HEK293 (cell line): ENCODE results near the gene TDRD5.
"Not testable (repeated sequence)": the region's sequence is repeated elsewhere in the genome, so short reads cannot be mapped to it uniquely, and the experiment has no call there.

Source experiments
- CTCF ChIA-PET: fragments of 350-600 bp; formaldehyde crosslinking; extraction: SDS; loops from one replicate; lab custom pipeline; 2021; ENCODE audit warnings: antibody characterized with exemption; lab: Yijun Ruan, JAX
- POLR2A ChIA-PET: fragments of 300-600 bp; formaldehyde crosslinking; extraction: SDS; loops from one replicate; lab custom pipeline; 2020; ENCODE audit warnings: antibody characterized with exemption, inconsistent platforms; lab: Yijun Ruan, JAX
- H3K27ac ChIP-seq: fragments of 200-500 bp; sonication (Bioruptor generic); 2 replicates; pipeline ENCODE4 v1.5.1; 2014; ENCODE audit warnings: low read depth, low read length, control low read depth, inconsistent platforms; ENCODE audit errors: extremely low read depth
- H3K36me3 ChIP-seq, 2 experiments: fragments of 200-500 bp in 1 of 2; sonication (Bioruptor generic) in 1 of 2; 1 replicate in 1 of 2; 2 replicates in 1 of 2; pipeline ENCODE4 v1.5.1; 2014 to 2017; ENCODE audit warnings: inconsistent platforms in 2 of 2, low read length in 2 of 2; ENCODE audit not compliant: control insufficient read depth in 2 of 2, insufficient read depth in 1 of 2
- H3K4me1 ChIP-seq: fragments of 200-500 bp; sonication (Bioruptor generic); 2 replicates; pipeline ENCODE4 v1.5.1; 2014; ENCODE audit warnings: mild to moderate bottlenecking, low read length, inconsistent platforms; ENCODE audit not compliant: control insufficient read depth, insufficient read depth
- H3K4me3 ChIP-seq: 2 replicates; pipeline ENCODE4 v1.5.1; 2011; ENCODE audit warnings: low read depth, mild to moderate bottlenecking, control low read depth, low read length, moderate library complexity
- H3K9me3 ChIP-seq: fragments of 200-500 bp; sonication (Bioruptor generic); 2 replicates; pipeline ENCODE4 v1.5.1; 2014; ENCODE audit warnings: low read depth, low read length, inconsistent platforms; ENCODE audit not compliant: control insufficient read depth, insufficient read depth
- HOXD13 ChIP-seq: sonication (generic); formaldehyde crosslinking; IDR thresholded peaks from 2 replicates; pipeline ENCODE4 v1.8.0; 2022; ENCODE audit warnings: missing genetic modification reagents, borderline replicate concordance
- SCRT2 ChIP-seq: fragments of 450-650 bp; formaldehyde crosslinking; IDR thresholded peaks from 2 replicates; pipeline ENCODE4 v1.5.1; 2016; ENCODE audit warnings: missing biosample characterization, missing genetic modification characterization
- ZFHX2 ChIP-seq: fragments of 450-650 bp; formaldehyde crosslinking; conservative IDR thresholded peaks from 2 replicates; pipeline ENCODE4 v1.5.1; 2016; ENCODE audit warnings: missing biosample characterization, missing genetic modification characterization
- ZFP37 ChIP-seq: fragments of 450-650 bp; formaldehyde crosslinking; IDR thresholded peaks from 2 replicates; pipeline ENCODE4 v1.5.1; 2016; ENCODE audit warnings: missing biosample characterization, missing genetic modification characterization
- ZFP69B ChIP-seq: fragments of 450-650 bp; formaldehyde crosslinking; IDR thresholded peaks from 2 replicates; pipeline ENCODE4 v1.5.1; 2016; ENCODE audit warnings: missing biosample characterization, missing genetic modification characterization
- ZIC2 ChIP-seq: fragments of 450-650 bp; formaldehyde crosslinking; IDR thresholded peaks from 2 replicates; pipeline ENCODE4 v1.5.1; 2016; ENCODE audit warnings: missing biosample characterization, missing genetic modification characterization
- ZNF10 ChIP-seq: fragments of 450-650 bp; formaldehyde crosslinking; IDR thresholded peaks from 2 replicates; pipeline ENCODE4 v1.5.1; 2017; ENCODE audit warnings: missing biosample characterization, missing genetic modification characterization
- ZNF112 ChIP-seq: fragments of 450-650 bp; formaldehyde crosslinking; IDR thresholded peaks from 2 replicates; pipeline ENCODE4 v1.5.0; 2017; ENCODE audit warnings: missing biosample characterization, missing genetic modification characterization
- ZNF114 ChIP-seq: fragments of 450-650 bp; formaldehyde crosslinking; IDR thresholded peaks from 2 replicates; pipeline ENCODE4 v1.5.0; 2017; ENCODE audit warnings: missing biosample characterization, missing genetic modification characterization
- ZNF211 ChIP-seq: fragments of 450-650 bp; formaldehyde crosslinking; IDR thresholded peaks from 2 replicates; pipeline ENCODE4 v1.5.1; 2016; ENCODE audit warnings: low read depth, missing biosample characterization, missing genetic modification characterization
- ZNF335 ChIP-seq: fragments of 450-650 bp; formaldehyde crosslinking; conservative IDR thresholded peaks from 2 replicates; pipeline ENCODE4 v1.5.1; 2016; ENCODE audit warnings: missing biosample characterization, missing genetic modification characterization
- ZNF423 ChIP-seq: fragments of 450-650 bp; formaldehyde crosslinking; IDR thresholded peaks from 2 replicates; pipeline ENCODE4 v1.5.1; 2016; ENCODE audit warnings: missing biosample characterization, missing genetic modification characterization
- ZNF48 ChIP-seq: fragments of 450-650 bp; formaldehyde crosslinking; IDR thresholded peaks from 2 replicates; pipeline ENCODE4 v1.5.1; 2016; ENCODE audit warnings: missing biosample characterization, missing genetic modification characterization
- ZNF654 ChIP-seq: fragments of 450-650 bp; formaldehyde crosslinking; IDR thresholded peaks from 2 replicates; pipeline ENCODE4 v1.5.1; 2016; ENCODE audit warnings: low read depth, missing biosample characterization, missing genetic modification characterization
- ZNF670 ChIP-seq: fragments of 450-650 bp; formaldehyde crosslinking; IDR thresholded peaks from 2 replicates; pipeline ENCODE4 v1.5.1; 2016; ENCODE audit warnings: missing biosample characterization, missing genetic modification characterization, low read depth
- ZNF701 ChIP-seq: fragments of 450-650 bp; formaldehyde crosslinking; IDR thresholded peaks from 2 replicates; pipeline ENCODE4 v1.5.1; 2016; ENCODE audit warnings: missing biosample characterization, missing genetic modification characterization
- ZSCAN16 ChIP-seq: fragments of 450-650 bp; formaldehyde crosslinking; IDR thresholded peaks from 2 replicates; pipeline ENCODE4 v1.5.1; 2016; ENCODE audit warnings: missing biosample characterization, missing genetic modification characterization
- TF ChIP-seq, protein P1 (sequence below): fragments of 450-650 bp; formaldehyde crosslinking; IDR thresholded peaks from 2 replicates; pipeline ENCODE4 v1.5.1; 2017; ENCODE audit warnings: missing biosample characterization, missing genetic modification characterization
- TF ChIP-seq, protein P2 (sequence below): fragments of 450-650 bp; formaldehyde crosslinking; IDR thresholded peaks from 2 replicates; pipeline ENCODE4 v1.5.1; 2016; ENCODE audit warnings: missing biosample characterization, missing genetic modification characterization
- TF ChIP-seq, protein P3 (sequence below): fragments of 450-650 bp; formaldehyde crosslinking; IDR thresholded peaks from 2 replicates; pipeline ENCODE4 v1.5.1; 2017; ENCODE audit warnings: missing biosample characterization, missing genetic modification characterization

The TDRD5 gene

GRCh38 chr1:179663810-179664209 lies 72.2 kb downstream of the TDRD5 start:
- POLR2A ChIA-PET = no interaction called here
- TF ChIP-seq HOXD13 (CRISPR knock-in tag) (no peak), ZIC2 (tag by site-specific recombination) (no peak), ZNF211 (tag by site-specific recombination) (no peak), ZNF114 (tag by site-specific recombination) (no peak), SCRT2 (tag by site-specific recombination) (no peak), ZFP69B (tag by site-specific recombination) (no peak), ZNF112 (no peak), ZNF48 (tag by site-specific recombination) (no peak), ZSCAN16 (no peak), ZNF654 (tag by site-specific recombination) (no peak), ZNF670 (no peak)

DNA sequence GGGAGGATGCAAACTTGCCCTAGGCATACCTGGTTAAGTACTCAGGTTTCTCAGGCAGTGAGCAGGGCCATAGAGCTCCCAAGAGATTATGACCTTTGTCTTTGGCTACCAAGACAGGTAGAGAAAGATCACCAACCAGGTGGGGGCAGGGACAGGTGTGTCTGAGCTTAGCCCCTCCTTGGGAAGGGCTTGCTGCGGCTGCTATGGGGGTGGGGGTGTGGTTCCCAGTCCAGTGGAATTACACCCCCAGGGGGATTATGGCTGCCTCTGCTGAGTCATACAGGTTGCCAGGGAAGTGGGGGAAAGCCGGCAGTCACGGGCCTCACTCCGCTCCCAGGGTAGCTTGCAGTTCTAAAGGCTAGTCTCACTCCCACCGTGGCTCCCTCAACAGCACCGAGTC lies 86.2 kb downstream of the TDRD5 start:
- H3K36me3 ChIP-seq = no peaks in the 10 kb centered on the region
- no peak overlapping the region for H3K4me3 ChIP-seq
- TF ChIP-seq, protein P1, sequence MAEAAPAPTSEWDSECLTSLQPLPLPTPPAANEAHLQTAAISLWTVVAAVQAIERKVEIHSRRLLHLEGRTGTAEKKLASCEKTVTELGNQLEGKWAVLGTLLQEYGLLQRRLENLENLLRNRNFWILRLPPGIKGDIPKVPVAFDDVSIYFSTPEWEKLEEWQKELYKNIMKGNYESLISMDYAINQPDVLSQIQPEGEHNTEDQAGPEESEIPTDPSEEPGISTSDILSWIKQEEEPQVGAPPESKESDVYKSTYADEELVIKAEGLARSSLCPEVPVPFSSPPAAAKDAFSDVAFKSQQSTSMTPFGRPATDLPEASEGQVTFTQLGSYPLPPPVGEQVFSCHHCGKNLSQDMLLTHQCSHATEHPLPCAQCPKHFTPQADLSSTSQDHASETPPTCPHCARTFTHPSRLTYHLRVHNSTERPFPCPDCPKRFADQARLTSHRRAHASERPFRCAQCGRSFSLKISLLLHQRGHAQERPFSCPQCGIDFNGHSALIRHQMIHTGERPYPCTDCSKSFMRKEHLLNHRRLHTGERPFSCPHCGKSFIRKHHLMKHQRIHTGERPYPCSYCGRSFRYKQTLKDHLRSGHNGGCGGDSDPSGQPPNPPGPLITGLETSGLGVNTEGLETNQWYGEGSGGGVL (tag by site-specific recombination) = peak; percentile 19; the same call in 1 of the 2 replicates
- no peak for TF ChIP-seq ZFP37 (tag by site-specific recombination)
- no peaks in the 10 kb centered on the region for H3K9me3 ChIP-seq
- CTCF ChIA-PET = interaction anchor here (2.0 kb wide), 1 partner anchor 28 kb away, joined by 9 read pairs; no protein-coding TSS in a partner anchor
- no peaks in the 10 kb centered on the region for H3K4me1 ChIP-seq
- no peak overlapping the region for H3K27ac ChIP-seq
- POLR2A ChIA-PET = no interaction called here

More at GRCh38 chr1:179663810-179664209, 72.2 kb downstream of the TDRD5 start:
- Histone ChIP-seq H3K9me3 (no peaks in the 10 kb centered on the region), H3K36me3 (peaks cover 0 to 12% of the 10 kb centered on the region in 2 experiments; a peak in 1 of 3 replicates), H3K27ac (no peak overlapping the region), H3K4me3 (no peak overlapping the region), H3K4me1 (no peaks in the 10 kb centered on the region)
- CTCF ChIA-PET = interaction anchor here (0.6 kb wide), 1 partner anchor 156 kb away, joined by 3 read pairs; no protein-coding TSS in a partner anchor

GRCh38 chr1:179694530-179694929 lies 102.9 kb downstream of the TDRD5 start:
- H3K4me3 ChIP-seq, H3K4me1 ChIP-seq, H3K36me3 ChIP-seq, H3K27ac ChIP-seq, H3K9me3 ChIP-seq, POLR2A ChIA-PET: not testable (repeated sequence)
- TF ChIP-seq ZIC2 (tag by site-specific recombination) = peak; percentile 69
- 0 out of 2 replicates have a peak, but pooled peaks have one; percentile 13 for TF ChIP-seq ZFHX2
- CTCF ChIA-PET = interaction anchor here (0.6 to 1.0 kb wide), 3 partner anchors 12 to 85 kb away, joined by 3 read pairs; no protein-coding TSS in a partner anchor

GRCh38 chr1:179702946-179703539 lies 111.4 kb downstream of the TDRD5 start:
- Histone ChIP-seq H3K4me3 (no peak overlapping the region), H3K36me3 (no peaks in the 10 kb centered on the region), H3K9me3 (no peaks in the 10 kb centered on the region), H3K27ac (no peak overlapping the region), H3K4me1 (no peaks in the 10 kb centered on the region)
- ChIA-PET POLR2A (no interaction called here), CTCF (interaction anchor here (0.6 to 8.3 kb wide), 4 partner anchors 12 to 475 kb away, joined by 3 to 345 read pairs (median 48); no protein-coding TSS in a partner anchor)
- TF ChIP-seq, protein P2, sequence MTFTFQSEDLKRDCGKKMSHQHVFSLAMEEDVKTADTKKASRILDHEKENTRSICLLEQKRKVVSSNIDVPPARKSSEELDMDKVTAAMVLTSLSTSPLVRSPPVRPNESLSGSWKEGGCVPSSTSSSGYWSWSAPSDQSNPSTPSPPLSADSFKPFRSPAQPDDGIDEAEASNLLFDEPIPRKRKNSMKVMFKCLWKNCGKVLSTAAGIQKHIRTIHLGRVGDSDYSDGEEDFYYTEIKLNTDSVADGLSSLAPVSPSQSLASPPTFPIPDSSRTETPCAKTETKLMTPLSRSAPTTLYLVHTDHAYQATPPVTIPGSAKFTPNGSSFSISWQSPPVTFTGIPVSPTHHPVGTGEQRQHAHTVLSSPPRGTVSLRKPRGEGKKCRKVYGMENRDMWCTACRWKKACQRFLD (tag by site-specific recombination) = no peak
- TF ChIP-seq ZNF701 (tag by site-specific recombination) (no peak), ZNF10 (tag by site-specific recombination) (no peak), ZNF423 (no peak), ZNF335 (tag by site-specific recombination) (no peak)
- TF ChIP-seq, protein P3, sequence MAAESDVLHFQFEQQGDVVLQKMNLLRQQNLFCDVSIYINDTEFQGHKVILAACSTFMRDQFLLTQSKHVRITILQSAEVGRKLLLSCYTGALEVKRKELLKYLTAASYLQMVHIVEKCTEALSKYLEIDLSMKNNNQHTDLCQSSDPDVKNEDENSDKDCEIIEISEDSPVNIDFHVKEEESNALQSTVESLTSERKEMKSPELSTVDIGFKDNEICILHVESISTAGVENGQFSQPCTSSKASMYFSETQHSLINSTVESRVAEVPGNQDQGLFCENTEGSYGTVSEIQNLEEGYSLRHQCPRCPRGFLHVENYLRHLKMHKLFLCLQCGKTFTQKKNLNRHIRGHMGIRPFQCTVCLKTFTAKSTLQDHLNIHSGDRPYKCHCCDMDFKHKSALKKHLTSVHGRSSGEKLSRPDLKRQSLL (tag by site-specific recombination) = no peak
